Esophagus muscularis mucosa (tissue), 4 donors: ENCODE results near the gene CAPS2. TPM values are rescaled to one million over a fixed set of nuclear protein-coding genes. Genes with fewer than 3 reads are reported as not detected.

Source experiments
- DNase-seq: peaks from one replicate; pipeline ENCODE4 v3.0.0-alpha.2; 2017; ENCODE audit errors: extremely low spot score
- H3K27ac ChIP-seq, 4 donors: fragments of 200-600 bp; sonication (generic); replicated peaks in 1 of 4; 1 replicate in 3 of 4; 2 replicates in 1 of 4; pipeline ENCODE4 v1.5.1; 2016 to 2019; ENCODE audit warnings: mild to moderate bottlenecking in 1 of 4
- H3K27me3 ChIP-seq, 4 donors: fragments of 200-600 bp; sonication (generic); one replicate each; pipeline versions ENCODE4 v1.5.1 to v1.6.0; 2016 to 2019
- H3K36me3 ChIP-seq, 4 donors: fragments of 200-600 bp; sonication (generic); one replicate each; pipeline ENCODE4 v1.5.1; 2016 to 2019
- H3K4me1 ChIP-seq, 4 donors: fragments of 200-600 bp; sonication (generic); one replicate each; pipeline ENCODE4 v1.5.1; 2016 to 2019
- H3K4me3 ChIP-seq, 4 donors: fragments of 200-600 bp; sonication (generic); 1 replicate in 2 of 4; 2 replicates in 2 of 4; pipeline ENCODE4 v1.5.1; 2016 to 2019; ENCODE audit warnings: mild to moderate bottlenecking in 4 of 4, moderate library complexity in 1 of 4
- H3K9me3 ChIP-seq, 4 donors: fragments of 200-600 bp; sonication (generic); 1 replicate in 3 of 4; 2 replicates in 1 of 4; pipeline ENCODE4 v1.5.1; 2016 to 2019
- EP300 ChIP-seq: sonication (generic); formaldehyde crosslinking; IDR thresholded peaks from one replicate; pipeline ENCODE4 v1.6.1; 2017; ENCODE audit warnings: antibody characterized with exemption
- POLR2A ChIP-seq: fragments of 450-650 bp; IDR thresholded peaks from one replicate; pipeline ENCODE4 v1.6.1; 2017; ENCODE audit warnings: antibody characterized with exemption, moderate library complexity, mild to moderate bottlenecking, low read depth
- POLR2AphosphoS5 ChIP-seq, 2 donors: sonication (generic); formaldehyde crosslinking; IDR thresholded peaks; one replicate each; pipeline ENCODE4 v1.6.1; 2017; ENCODE audit warnings: antibody characterized with exemption in 2 of 2
- WGBS: methylation state at CpG from one replicate; pipeline ENCODE4 v1.1.5; 2018; 5-methylcytosine and 5-hydroxymethylcytosine counted together
- intact Hi-C: fragments of 100-400 bp; cut with DNase I; formaldehyde crosslinking; loops from one replicate; pipeline ENCODE4 v1.15.1; 2023
- total RNA-seq, 4 donors: library from RNA; depleted of rRNA; stranded (reverse); fragments of >200 nt; gene quantifications; one replicate each; pipeline versions ENCODE4 v1.1.0 to v1.2.1, GENCODE V29; 2016
- TF ChIP-seq, protein P1 (sequence below), 3 experiments: fragments of 200-600 bp in 2 of 3; fragments of 450-650 bp in 1 of 3; sonication (generic) in 2 of 3; IDR thresholded peaks; one replicate each; pipeline ENCODE4 v1.5.1; 2017 to 2019; ENCODE audit warnings: antibody characterized with exemption in 3 of 3, mild to moderate bottlenecking in 2 of 3, moderate library complexity in 1 of 3

Gene CAPS2
- total RNA-seq, 4 donors from 2014 or later, result 8.0 to 28.2 (median 10.3) TPM

DNA sequence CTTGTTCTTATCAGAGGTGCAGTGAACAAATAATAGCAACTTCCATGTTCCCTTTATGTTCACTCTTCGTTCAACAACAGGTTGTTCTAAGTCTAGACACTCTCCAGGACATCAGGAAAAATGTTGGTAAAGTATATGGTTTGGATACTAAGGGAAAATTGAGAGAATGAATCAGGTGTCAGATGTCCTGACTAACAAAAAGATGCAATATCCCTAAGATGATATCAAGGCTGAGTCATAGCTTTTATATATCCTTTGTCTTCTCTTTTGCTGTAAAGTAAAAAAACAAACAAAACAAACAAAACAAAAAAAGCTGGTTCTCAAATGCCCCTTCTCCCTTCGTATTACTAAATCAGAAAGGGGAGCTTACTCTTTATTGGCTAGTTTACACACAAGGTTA is 15.4 kb upstream of the CAPS2 start:
- no peaks in the 10 kb centered on the region for H3K9me3 ChIP-seq
- no peak for TF ChIP-seq POLR2A
- intact Hi-C loops, result no loop called here
- H3K36me3 ChIP-seq, result no peaks in the 10 kb centered on the region
- H3K27me3 ChIP-seq, result no peaks in the 10 kb centered on the region
- no peak overlapping the region for H3K4me3 ChIP-seq
- no peak overlapping the region for H3K27ac ChIP-seq
- H3K4me1 ChIP-seq, result no peaks in the 10 kb centered on the region
- WGBS, result 85% methylated on average over 2 of the region's 2 CpGs
- DNase-seq, result no peak

DNA sequence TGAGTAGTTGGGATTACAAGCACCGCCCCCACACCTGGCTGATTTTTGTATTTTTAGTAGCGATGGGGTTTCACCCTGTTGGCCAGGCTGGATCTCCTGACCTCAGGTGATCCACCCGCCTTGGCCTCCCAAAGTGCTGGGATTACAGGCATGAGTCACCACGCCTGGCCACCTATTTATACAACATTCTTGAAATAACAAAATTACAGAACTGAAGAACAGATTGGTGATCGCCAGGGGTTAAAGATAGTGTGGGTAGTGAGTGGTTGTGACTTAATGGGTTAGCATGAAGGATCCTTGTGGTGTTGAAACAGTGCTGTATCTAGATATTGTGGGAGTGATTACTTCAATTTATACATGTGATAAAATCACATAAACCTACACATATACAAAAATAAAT is 11.7 kb upstream of the CAPS2 start:
- intact Hi-C loops, result no loop called here
- no peak for DNase-seq
- Histone ChIP-seq H3K9me3 (no peaks in the 10 kb centered on the region), H3K27me3 (no peaks in the 10 kb centered on the region), H3K4me3 (no peak overlapping the region), H3K27ac (no peak overlapping the region), H3K4me1 (no peaks in the 10 kb centered on the region), H3K36me3 (no peaks in the 10 kb centered on the region)
- TF ChIP-seq POLR2AphosphoS5 (IDR thresholded peaks at IDR 0.05) (no peak), EP300 (no peak)
- WGBS, result 96% methylated on average over 5 of the region's 5 CpGs

DNA sequence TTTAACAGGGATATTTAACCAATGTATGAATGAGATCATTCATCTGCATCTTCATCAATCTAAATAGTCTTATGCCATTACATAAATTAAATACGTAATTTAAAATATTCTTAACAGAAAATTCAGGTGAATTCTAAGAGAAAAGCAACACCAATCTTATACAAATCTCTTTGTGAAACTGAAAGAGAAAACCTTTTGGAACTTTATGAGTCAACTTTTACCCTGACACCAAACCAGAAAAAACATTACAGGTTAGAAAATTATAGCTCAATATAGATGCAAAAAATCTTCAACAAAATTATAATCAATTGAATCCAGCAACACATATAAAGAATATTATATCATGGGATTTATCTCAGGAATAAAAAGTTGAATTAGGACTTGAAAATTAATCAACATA is 7.8 kb upstream of the CAPS2 start:
- TF ChIP-seq, protein P1, sequence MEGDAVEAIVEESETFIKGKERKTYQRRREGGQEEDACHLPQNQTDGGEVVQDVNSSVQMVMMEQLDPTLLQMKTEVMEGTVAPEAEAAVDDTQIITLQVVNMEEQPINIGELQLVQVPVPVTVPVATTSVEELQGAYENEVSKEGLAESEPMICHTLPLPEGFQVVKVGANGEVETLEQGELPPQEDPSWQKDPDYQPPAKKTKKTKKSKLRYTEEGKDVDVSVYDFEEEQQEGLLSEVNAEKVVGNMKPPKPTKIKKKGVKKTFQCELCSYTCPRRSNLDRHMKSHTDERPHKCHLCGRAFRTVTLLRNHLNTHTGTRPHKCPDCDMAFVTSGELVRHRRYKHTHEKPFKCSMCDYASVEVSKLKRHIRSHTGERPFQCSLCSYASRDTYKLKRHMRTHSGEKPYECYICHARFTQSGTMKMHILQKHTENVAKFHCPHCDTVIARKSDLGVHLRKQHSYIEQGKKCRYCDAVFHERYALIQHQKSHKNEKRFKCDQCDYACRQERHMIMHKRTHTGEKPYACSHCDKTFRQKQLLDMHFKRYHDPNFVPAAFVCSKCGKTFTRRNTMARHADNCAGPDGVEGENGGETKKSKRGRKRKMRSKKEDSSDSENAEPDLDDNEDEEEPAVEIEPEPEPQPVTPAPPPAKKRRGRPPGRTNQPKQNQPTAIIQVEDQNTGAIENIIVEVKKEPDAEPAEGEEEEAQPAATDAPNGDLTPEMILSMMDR (IDR thresholded peaks at IDR 0.05), result no peak
- no peak for TF ChIP-seq POLR2AphosphoS5 (IDR thresholded peaks at IDR 0.05)
- TF ChIP-seq EP300, result no peak
- TF ChIP-seq POLR2A, result no peak
- Histone ChIP-seq H3K4me3 (no peak overlapping the region), H3K36me3 (no peaks in the 10 kb centered on the region), H3K27me3 (no peaks in the 10 kb centered on the region), H3K9me3 (no peaks in the 10 kb centered on the region), H3K27ac (no peak overlapping the region), H3K4me1 (peaks cover 3 to 11% (median 4%) of the 10 kb centered on the region in 4 donors)
- intact Hi-C loops, result no loop called here
- no peak for DNase-seq
- whole genome bisulfite sequencing, result 87% methylated on average over 1 of the region's 1 CpG

DNA sequence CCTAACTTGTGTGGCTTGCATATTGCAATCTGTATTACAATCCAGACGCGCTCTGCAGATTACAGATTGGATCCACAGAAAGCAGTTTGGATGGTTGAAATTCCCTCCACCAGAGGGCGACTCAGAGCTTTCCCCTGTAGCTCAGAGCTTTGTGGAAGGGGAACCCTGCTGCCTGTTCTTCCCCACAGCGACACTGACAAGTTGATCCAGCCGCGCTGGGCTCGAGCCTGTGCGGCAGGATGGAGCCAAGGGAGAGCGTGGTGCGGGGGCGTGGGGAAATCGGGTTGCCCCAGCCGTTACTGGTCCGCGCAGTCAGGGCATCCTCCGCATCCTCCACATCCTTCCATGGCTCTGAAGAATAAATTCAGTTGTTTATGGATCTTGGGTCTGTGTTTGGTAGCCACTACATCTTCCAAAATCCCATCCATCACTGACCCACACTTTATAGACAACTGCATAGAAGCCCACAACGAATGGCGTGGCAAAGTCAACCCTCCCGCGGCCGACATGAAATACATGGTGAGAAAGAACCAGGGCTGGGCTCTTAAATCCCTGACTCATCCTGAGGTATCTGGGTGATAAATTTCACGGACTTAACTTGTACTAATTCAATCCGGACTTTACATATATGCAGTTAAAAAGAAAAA is 4.4 kb upstream of the CAPS2 start, which contains the start of gene GLIPR1L1:
Gene GLIPR1L1 (plus strand): TSS at position 287 of the 647 bp plus-strand sequence. CDS start 59 bp downstream, at position 346.
- Histone ChIP-seq H3K27ac (peak within 1 kb of the TSS in 2 of 4 donors; percentile 36 to 58), H3K27me3 (no peaks in the 10 kb centered on the region), H3K4me3 (peak within 1 kb of the TSS; percentile 48 to 63 (median 51)), H3K9me3 (no peaks in the 10 kb centered on the region), H3K36me3 (no peaks in the 10 kb centered on the region), H3K4me1 (peaks cover 6 to 18% (median 12%) of the 10 kb centered on the region in 4 donors)
- intact Hi-C loops, result loop anchor here (5.0 kb wide), 3 partner anchors 53 to 173 kb away; partner anchors contain the start of gene GLIPR1
- WGBS, result 8% methylated on average over 14 of the region's 23 CpGs
- DNase-seq, result peak; percentile 97
- TF ChIP-seq POLR2A (no peak), POLR2AphosphoS5 (IDR thresholded peaks at IDR 0.05) (peak; percentile 48 to 74), EP300 (no peak)
- TF ChIP-seq, protein P1 (IDR thresholded peaks at IDR 0.05), result peak; percentile 91 to 96 (median 95)

DNA sequence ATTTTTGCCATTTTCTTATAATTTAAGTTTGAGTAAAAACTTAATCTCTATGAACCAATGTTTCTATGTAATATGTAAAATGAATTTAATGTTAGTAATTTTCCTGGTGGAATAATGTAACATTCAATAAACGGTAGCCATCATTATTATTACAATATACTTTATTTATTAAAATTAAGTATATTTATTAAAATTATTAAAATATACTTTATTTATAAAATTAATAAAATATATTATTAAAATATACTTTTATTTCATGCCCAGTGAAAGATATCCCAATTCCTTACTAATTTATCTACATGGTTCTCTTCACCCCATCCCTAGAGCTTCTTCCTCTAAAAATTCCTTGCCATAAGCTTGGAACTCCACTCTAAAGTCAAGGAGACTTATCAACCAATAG is 2.5 kb downstream of the CAPS2 start:
- Histone ChIP-seq H3K36me3 (no peaks in the 10 kb centered on the region), H3K27me3 (no peaks in the 10 kb centered on the region), H3K4me3 (no peak overlapping the region), H3K4me1 (peaks cover 4 to 13% (median 10%) of the 10 kb centered on the region in 4 donors), H3K27ac (no peak overlapping the region), H3K9me3 (no peaks in the 10 kb centered on the region)
- WGBS, result 90% methylated on average over 1 of the region's 1 CpG
- TF ChIP-seq POLR2AphosphoS5 (IDR thresholded peaks at IDR 0.05), result no peak
- no peak for DNase-seq
- intact Hi-C loops, result no loop called here

DNA sequence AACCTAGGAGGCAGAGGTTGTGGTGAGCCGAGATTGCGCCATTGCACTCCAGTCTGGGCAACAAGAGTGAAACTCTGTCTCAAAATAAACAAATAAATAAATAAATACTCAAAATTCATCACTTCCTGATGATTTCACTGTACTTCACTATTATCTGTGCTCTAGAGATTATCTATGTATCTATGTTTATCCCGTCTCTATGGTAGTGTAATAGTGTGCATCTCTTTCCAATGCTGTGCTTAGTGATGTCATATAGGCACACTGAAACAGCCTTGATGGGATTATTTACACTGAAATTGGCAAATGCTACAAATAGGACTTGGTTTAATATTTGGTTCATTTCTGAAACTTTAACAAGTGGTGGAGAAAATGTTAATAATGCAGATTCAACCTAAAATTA is 6.5 kb downstream of the CAPS2 start:
- intact Hi-C loops, result no loop called here
- Histone ChIP-seq H3K4me3 (no peak overlapping the region), H3K4me1 (no peaks in the 10 kb centered on the region), H3K27me3 (no peaks in the 10 kb centered on the region), H3K27ac (no peak overlapping the region), H3K9me3 (no peaks in the 10 kb centered on the region), H3K36me3 (no peaks in the 10 kb centered on the region)
- DNase-seq, result no peak
- no peak for TF ChIP-seq EP300
- TF ChIP-seq, protein P1 (IDR thresholded peaks at IDR 0.05), result no peak
- no peak for TF ChIP-seq POLR2AphosphoS5 (IDR thresholded peaks at IDR 0.05)
- TF ChIP-seq POLR2A, result no peak
- WGBS, result 91% methylated on average over 3 of the region's 3 CpGs
